Stimulated activated CD8-positive, alpha-beta memory T cell treated with anti-CD3 and anti-CD28 coated beads, Interleukin-12 subunit alpha, Interleukin-12 subunit beta, amount 100 ng/mL, for 24 hours (primary cell): ENCODE data around the gene SNX25.

Source experiments
- DNase-seq: peaks from one replicate; pipeline ENCODE4 v3.0.0-alpha.2; 2020; ENCODE audit errors: extremely low read depth

Gene SNX25

GRCh38 chr4:185379326-185380295, 170.2 kb downstream of the SNX25 start:
- no peak for DNase-seq

GRCh38 chr4:185380320-185380719, 170.9 kb downstream of the SNX25 start:
- no peak for DNase-seq

GRCh38 chr4:185381288-185382196, 172.1 kb downstream of the SNX25 start:
- DNase-seq, result no peak

- DNase-seq, result no peak
Measured at GRCh38 chr4:185382754-185383153, 173.4 kb downstream of the SNX25 start.

GRCh38 chr4:185383451-185383850, 174.1 kb downstream of the SNX25 start:
- no peak for DNase-seq

- no peak for DNase-seq
Measured at GRCh38 chr4:185384061-185384460, 174.7 kb downstream of the SNX25 start.

GRCh38 chr4:185384930-185385331, 175.5 kb downstream of the SNX25 start:
- no peak for DNase-seq

- no peak for DNase-seq
Measured at GRCh38 chr4:185387957-185388356, 178.6 kb downstream of the SNX25 start.

- no peak for DNase-seq
Measured at GRCh38 chr4:185390941-185391340, 181.5 kb downstream of the SNX25 start.

GRCh38 chr4:185392156-185392555, 182.8 kb downstream of the SNX25 start:
- no peak for DNase-seq

GRCh38 chr4:185394568-185395237, 185.3 kb downstream of the SNX25 start:
- no peak for DNase-seq

- no peak for DNase-seq
Measured at GRCh38 chr4:185395238-185395955, 186.0 kb downstream of the SNX25 start, which contains the start of gene LRP2BP. TSS of gene LRP2BP (minus strand) at chr4:185395924. CDS start at chr4:185378186, 17,738 bp downstream.

GRCh38 chr4:185395956-185396723, 186.7 kb downstream of the SNX25 start:
- DNase-seq, result peak; percentile 88

- DNase-seq, result no peak
Measured at GRCh38 chr4:185396724-185397385, 187.5 kb downstream of the SNX25 start, which contains the start of gene ANKRD37. TSS of gene ANKRD37 (plus strand) at chr4:185396841. CDS start at chr4:185396924, 83 bp downstream.

GRCh38 chr4:185398618-185399017, 189.2 kb downstream of the SNX25 start:
- no peak for DNase-seq

- no peak for DNase-seq
Measured at GRCh38 chr4:185399466-185399865, 190.1 kb downstream of the SNX25 start.

- no peak for DNase-seq
Measured at GRCh38 chr4:185404031-185404430, 194.6 kb downstream of the SNX25 start.

GRCh38 chr4:185405296-185405999, 196.1 kb downstream of the SNX25 start:
- DNase-seq, result no peak

GRCh38 chr4:185408432-185408831, 199.0 kb downstream of the SNX25 start:
- DNase-seq, result no peak
